GM21447 (cell line): ENCODE results near the gene RASL11A.
"Not testable (repeated sequence)": the region's sequence is repeated elsewhere in the genome, so short reads cannot be mapped to it uniquely, and the experiment has no call there.

Experiments
- ATAC-seq: cut with Tn5 transposase; IDR thresholded peaks from one replicate; pipeline ENCODE4 v1.9.1; 2021; ENCODE audit not compliant: unreplicated experiment

The RASL11A gene

GRCh38 chr13:27298849-27299248, 28.2 kb downstream of the RASL11A start:
- no peak for ATAC-seq

DNA sequence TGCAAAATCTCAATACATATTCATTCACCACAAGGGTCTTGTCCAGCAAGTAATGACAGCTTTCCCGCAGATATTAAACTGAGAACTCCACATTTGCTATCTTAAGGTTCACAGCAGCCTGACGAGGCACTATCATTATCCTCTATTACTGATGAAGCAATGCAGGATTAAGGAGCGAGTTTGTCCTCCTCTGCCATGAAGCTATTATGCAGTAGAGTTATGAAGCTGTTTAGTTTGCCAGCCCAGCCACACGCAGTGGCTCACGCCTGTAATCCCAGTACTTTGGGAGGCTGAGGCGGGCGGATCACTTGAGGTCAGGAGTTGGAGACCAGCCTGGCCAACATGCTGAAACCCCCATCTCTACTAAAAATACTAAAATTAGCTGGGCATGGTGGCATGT, 29.8 kb downstream of the RASL11A start:
- ATAC-seq: not testable (repeated sequence)

- no peak for ATAC-seq
Observed at GRCh38 chr13:27300941-27301586, 30.4 kb downstream of the RASL11A start.

DNA sequence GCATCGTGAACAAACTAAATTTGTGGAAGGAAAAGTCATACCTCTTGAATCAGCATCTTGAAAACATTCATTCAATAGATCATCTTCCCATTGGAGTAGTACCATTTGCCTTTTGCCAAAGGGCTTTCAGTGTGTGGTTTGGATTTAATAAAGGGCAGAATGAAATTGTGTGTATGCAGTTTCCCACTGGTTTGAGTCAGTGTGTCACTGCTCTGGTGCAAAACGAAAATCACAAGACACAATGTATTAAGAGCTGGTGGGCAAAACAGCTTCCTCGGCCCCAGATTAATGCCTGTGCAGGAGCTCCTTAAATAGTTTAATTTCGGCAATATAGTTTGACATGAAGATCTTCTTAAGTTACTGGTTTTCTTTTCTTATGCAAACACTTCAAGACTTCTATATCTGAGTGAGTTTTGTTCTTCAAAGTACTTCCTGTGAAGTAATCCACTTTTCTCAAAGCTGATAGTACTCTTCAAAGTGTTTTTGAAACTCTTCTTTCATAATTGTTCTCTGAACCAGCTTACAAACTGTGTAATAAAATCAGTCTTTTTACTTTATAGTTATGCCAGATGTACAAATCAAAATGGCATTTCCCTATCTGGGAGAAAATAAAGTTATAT, 32.1 kb downstream of the RASL11A start:
- no peak for ATAC-seq

DNA sequence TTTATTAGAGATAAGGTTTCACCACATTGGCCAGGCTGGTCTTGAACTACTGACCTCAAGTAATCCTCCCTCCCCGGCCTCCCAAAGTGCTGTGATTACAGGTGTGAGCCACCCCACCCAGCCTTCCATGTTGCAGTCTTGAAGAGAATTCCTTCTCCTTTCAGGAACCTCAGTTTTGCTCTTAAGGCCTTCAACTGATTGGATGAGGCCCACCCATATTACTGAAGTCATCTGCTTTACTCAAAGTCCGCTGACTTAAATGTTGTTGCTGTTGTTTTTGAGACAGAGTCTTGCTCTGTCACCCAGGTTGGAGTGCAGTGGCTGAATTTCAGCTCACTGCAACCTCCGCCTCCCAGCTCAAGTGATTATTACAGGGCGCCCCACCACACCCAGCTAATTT, 33.5 kb downstream of the RASL11A start:
- ATAC-seq: no peak

DNA sequence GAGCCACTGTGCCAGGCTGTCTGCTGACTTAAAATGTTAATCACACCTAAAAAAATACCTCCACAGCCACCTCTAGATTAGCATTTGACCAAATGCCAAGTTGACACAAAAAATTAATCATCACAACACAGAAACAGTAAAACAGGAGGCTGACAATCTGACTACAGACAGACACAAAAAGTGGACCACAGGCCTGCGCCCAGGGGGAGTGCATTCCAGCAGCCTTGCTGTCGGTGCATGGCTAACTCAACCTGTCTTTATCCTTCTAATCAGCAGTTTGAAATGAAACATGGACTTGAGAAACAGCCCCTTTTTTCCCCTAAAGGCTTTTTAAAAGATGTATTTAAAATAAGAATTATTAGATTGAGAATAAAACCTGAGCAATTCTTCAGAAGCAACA, 34.0 kb downstream of the RASL11A start:
- no peak for ATAC-seq

DNA sequence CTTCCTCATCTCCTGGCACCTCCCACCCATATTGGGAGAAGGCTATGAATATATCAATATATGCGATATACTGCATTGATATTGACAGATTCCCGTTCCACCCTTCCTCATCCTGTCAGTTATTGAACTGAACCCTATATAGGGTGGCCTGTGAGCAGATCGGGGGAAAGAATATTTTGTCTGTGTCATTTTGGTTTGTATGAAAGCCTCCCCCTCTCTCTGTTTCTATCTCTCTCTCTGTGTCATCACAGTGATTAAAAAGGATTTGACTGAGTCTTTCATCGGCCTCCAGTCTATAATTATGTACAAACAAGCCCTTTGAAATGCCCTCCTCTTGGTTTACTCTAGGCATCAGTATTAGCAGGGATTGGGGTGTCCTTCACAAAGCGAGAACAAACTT, 35.7 kb downstream of the RASL11A start:
- no peak for ATAC-seq

DNA sequence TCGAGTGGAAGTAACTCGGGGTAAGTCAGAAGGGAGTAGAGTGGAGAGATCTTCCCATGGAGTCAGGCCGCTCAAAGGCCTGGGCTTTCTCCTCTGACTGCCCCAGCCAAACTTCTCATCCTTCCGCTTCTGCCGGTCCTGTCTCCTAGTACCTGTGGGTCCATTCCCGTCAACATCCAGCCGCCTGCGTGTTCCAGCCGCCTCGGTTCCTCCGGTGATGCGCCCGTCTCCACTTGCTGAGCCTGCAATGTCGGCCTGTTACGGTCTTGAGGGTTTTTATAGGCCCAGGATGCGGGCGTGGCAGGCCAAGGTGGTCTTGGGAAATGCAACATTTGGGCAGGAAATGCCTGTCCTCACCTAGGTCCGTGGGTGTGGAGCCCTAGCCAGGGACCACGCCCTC, 38.3 kb downstream of the RASL11A start:
- no peak for ATAC-seq

- ATAC-seq: no peak
Observed at GRCh38 chr13:27309401-27309958, 38.9 kb downstream of the RASL11A start.

GRCh38 chr13:27309967-27310598, 39.5 kb downstream of the RASL11A start:
- ATAC-seq: no peak

DNA sequence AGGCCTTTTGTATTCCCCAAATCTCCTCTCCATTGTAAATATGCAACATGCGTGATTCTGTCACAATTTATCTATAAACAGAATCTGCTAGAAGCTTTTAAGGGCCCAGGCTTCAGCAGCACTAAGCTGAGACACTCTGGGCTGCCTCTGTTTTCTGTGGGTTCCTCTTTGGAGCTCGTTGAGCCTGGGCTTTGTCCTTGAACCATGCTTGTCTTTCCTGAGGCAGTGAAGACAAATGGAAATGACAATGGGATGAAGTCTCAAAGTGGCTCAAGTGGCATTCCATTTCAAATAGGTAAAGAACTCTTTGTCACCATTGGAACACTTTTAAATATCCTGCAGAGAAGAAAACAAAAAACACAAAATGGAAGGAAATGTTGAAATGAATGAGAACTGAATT, 40.3 kb downstream of the RASL11A start:
- no peak for ATAC-seq

GRCh38 chr13:27311518-27312210, 41.0 kb downstream of the RASL11A start:
- ATAC-seq: no peak

DNA sequence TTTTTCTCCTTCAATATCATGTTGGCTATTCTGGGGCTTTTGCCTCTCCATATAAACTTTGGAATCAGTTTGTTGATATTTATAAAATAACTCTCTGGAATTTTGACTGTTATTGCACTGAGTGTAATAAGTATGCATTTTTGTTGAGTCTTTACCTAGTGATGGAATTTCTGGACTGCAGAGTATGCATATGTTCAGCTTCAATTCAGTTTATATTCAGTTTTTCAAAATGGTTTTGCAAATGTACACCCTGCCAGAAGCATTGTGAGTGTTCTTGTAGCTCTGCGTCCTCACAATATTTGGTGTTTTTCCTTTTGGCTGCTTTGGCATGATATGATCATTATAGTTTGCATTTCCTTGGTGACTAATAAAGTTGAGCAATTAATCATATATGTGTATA, 43.1 kb downstream of the RASL11A start:
- no peak for ATAC-seq

DNA sequence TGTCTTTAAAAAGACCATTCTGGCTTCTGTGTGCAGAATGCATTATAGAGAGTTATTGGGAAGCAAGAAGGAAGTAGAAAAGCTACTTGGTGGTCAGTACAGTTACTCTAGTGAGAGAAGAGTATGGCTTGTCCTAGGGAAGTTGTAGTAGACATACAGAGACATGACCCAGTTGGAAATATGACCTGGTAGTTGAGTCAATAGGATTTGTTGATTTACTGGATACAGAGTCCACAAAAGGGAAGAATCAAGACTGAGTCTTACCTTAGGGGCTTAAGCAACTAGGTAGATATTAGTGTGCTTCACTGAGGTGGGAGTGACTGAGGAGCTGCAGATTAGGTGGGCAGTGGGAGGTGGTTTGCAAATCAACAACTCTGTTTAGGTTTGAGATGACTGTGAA, 48.8 kb downstream of the RASL11A start:
- ATAC-seq: no peak

GRCh38 chr13:27321468-27322431, 51.1 kb downstream of the RASL11A start:
- no peak for ATAC-seq

DNA sequence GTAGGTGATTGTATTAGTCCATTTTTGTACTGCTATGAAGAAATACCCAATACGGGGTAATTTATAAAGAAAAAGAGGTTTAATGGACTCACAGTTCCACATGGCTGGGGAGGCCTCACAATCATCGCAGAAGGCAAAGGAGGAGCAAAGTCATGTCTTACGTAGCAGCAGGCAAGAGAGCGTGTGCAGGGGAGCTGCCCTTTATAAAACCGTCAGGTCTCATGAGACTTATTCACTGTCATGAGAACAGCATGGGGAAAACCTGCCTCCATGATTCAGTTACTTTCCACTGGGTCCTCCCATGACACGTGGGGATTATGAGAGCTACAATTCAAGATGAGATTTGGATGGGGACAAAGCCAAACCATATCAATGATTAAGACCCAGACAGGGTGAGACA, 51.8 kb downstream of the RASL11A start:
- ATAC-seq: not testable (repeated sequence)
